Fibroblast of lung (primary cell): Measurements from ENCODE around the gene CSF2. TPM values are rescaled to one million over a fixed set of nuclear protein-coding genes. Genes with fewer than 3 reads are reported as not detected.

Experiments used
- DNase-seq, 2 donors: peaks; one replicate each; pipeline versions ENCODE4 v3.0.0 to v3.0.0-alpha.2; 2010; ENCODE audit warnings: low read depth in 2 of 2
- H2AFZ ChIP-seq: 2 replicates; pipeline ENCODE4 v1.5.1; 2012; ENCODE audit warnings: low read length, control low read depth, inconsistent platforms
- H3K27ac ChIP-seq: 2 replicates; pipeline ENCODE4 v1.5.1; 2011; ENCODE audit warnings: low read length, control low read depth; ENCODE audit not compliant: insufficient read depth
- H3K27me3 ChIP-seq: 2 replicates; pipeline ENCODE4 v1.5.1; 2011; ENCODE audit warnings: mild to moderate bottlenecking, low read length; ENCODE audit not compliant: control insufficient read depth, insufficient read depth
- H3K36me3 ChIP-seq: 2 replicates; pipeline ENCODE4 v1.5.1; 2011; ENCODE audit warnings: low read length; ENCODE audit not compliant: control insufficient read depth, insufficient read depth
- H3K4me1 ChIP-seq: 2 replicates; pipeline ENCODE4 v1.5.1; 2011; ENCODE audit warnings: low read length; ENCODE audit not compliant: control insufficient read depth, insufficient read depth; ENCODE audit errors: extremely low read depth
- H3K4me2 ChIP-seq: 2 replicates; pipeline ENCODE4 v1.5.1; 2011; ENCODE audit warnings: low read length, control low read depth; ENCODE audit not compliant: insufficient read depth; ENCODE audit errors: extremely low read depth
- H3K4me3 ChIP-seq, 4 experiments: fragments of 200-600 bp in 1 of 4; sonication (generic) in 1 of 4; replicated peaks in 1 of 4; 2 replicates each; pipeline ENCODE4 v1.5.1; 2011 to 2016; ENCODE audit warnings: low read length in 4 of 4, low read depth in 3 of 4, mild to moderate bottlenecking in 3 of 4, control low read depth in 2 of 4, inconsistent platforms in 1 of 4, mixed read lengths in 1 of 4; ENCODE audit not compliant: insufficient read depth in 1 of 4; ENCODE audit errors: control extremely low read depth in 1 of 4
- H3K79me2 ChIP-seq: 2 replicates; pipeline ENCODE4 v1.5.1; 2012; ENCODE audit warnings: mild to moderate bottlenecking, low read length, inconsistent platforms; ENCODE audit not compliant: control insufficient read depth, insufficient read depth
- H3K9ac ChIP-seq: 2 replicates; pipeline ENCODE4 v1.5.1; 2011; ENCODE audit warnings: mild to moderate bottlenecking, low read length, control low read depth; ENCODE audit not compliant: insufficient read depth
- H3K9me3 ChIP-seq: 2 replicates; pipeline ENCODE4 v1.5.1; 2012; ENCODE audit warnings: low read depth, low read length; ENCODE audit not compliant: control insufficient read depth, insufficient read depth
- H4K20me1 ChIP-seq: 2 replicates; pipeline ENCODE4 v1.5.1; 2011; ENCODE audit warnings: low read length; ENCODE audit not compliant: control insufficient read depth, insufficient read depth; ENCODE audit errors: extremely low read depth
- CTCF ChIP-seq, 2 donors: IDR thresholded peaks in 1 of 2; conservative IDR thresholded peaks in 1 of 2; 1 replicate in 1 of 2; 2 replicates in 1 of 2; pipeline ENCODE4 v1.5.1; 2011 to 2012; ENCODE audit warnings: low read length in 2 of 2, control low read depth in 1 of 2, inconsistent platforms in 1 of 2, low read depth in 1 of 2, mild to moderate bottlenecking in 1 of 2
- EZH2 ChIP-seq: IDR thresholded peaks from 2 replicates; pipeline ENCODE4 v1.5.1; 2012; ENCODE audit warnings: low read length, control low read depth, mild to moderate bottlenecking; ENCODE audit errors: missing control alignments
- polyA plus RNA-seq, 2 donors: library from polyadenylated mRNA; depleted of rRNA in 1 of 2; stranded (reverse) in 1 of 2; unstranded in 1 of 2; fragments of >200 nt; gene quantifications; 2 replicates each; pipeline ENCODE4 v1.2.1, GENCODE V29; 2011 to 2012; ENCODE audit warnings: missing spikeins in 1 of 2
- total RNA-seq: library from RNA; depleted of rRNA; stranded (reverse); fragments of >200 nt; gene quantifications from 2 replicates; pipeline ENCODE4 v1.2.1, GENCODE V29; 2014

CSF2 gene
- total and polyA plus RNA-seq, 2 donors (not counting 1 experiment from before 2014, with no cell fraction given), result 0.09 to 0.66 TPM

- Histone ChIP-seq H2AFZ (no peak overlapping the region), H4K20me1 (no peaks in the 10 kb centered on the region), H3K4me3 (no peak overlapping the region), H3K9me3 (no peaks in the 10 kb centered on the region), H3K27me3 (peaks cover 5% of the 10 kb centered on the region), H3K4me1 (no peaks in the 10 kb centered on the region), H3K79me2 (no peaks in the 10 kb centered on the region), H3K27ac (no peak overlapping the region), H3K4me2 (no peak overlapping the region), H3K9ac (no peak overlapping the region), H3K36me3 (no peaks in the 10 kb centered on the region)
- no peak for DNase-seq
- TF ChIP-seq EZH2, result no peak
- no peak for TF ChIP-seq CTCF (conservative IDR thresholded peaks at IDR 0.05 in 1 of 2, IDR thresholded peaks at IDR 0.05 in 1 of 2; ENCODE audit: low read depth in 1 of 2, low read length in 2 of 2)
Observed at GRCh38 chr5:132055441-132055807, 18.2 kb upstream of the CSF2 start.

GRCh38 chr5:132055808-132056609, 17.6 kb upstream of the CSF2 start:
- Histone ChIP-seq H3K4me3 (no peak overlapping the region), H3K27ac (no peak overlapping the region), H4K20me1 (no peaks in the 10 kb centered on the region), H3K9me3 (no peaks in the 10 kb centered on the region), H3K4me1 (no peaks in the 10 kb centered on the region), H3K4me2 (no peak overlapping the region), H3K79me2 (no peaks in the 10 kb centered on the region), H2AFZ (no peak overlapping the region), H3K9ac (no peak overlapping the region), H3K27me3 (peaks cover 5% of the 10 kb centered on the region), H3K36me3 (no peaks in the 10 kb centered on the region)
- DNase-seq, result no peak
- TF ChIP-seq EZH2 (no peak), CTCF (conservative IDR thresholded peaks at IDR 0.05 in 1 of 2, IDR thresholded peaks at IDR 0.05 in 1 of 2; ENCODE audit: low read depth in 1 of 2, low read length in 2 of 2) (no peak)

- TF ChIP-seq CTCF (conservative IDR thresholded peaks at IDR 0.05 in 1 of 2, IDR thresholded peaks at IDR 0.05 in 1 of 2; ENCODE audit: low read depth in 1 of 2, low read length in 2 of 2), result no peak
- no peak for TF ChIP-seq EZH2
- H3K4me1 ChIP-seq, result no peaks in the 10 kb centered on the region
- no peaks in the 10 kb centered on the region for H3K36me3 ChIP-seq
- no peak overlapping the region for H3K4me2 ChIP-seq
- no peak for DNase-seq
- no peaks in the 10 kb centered on the region for H3K9me3 ChIP-seq
- no peak overlapping the region for H3K27ac ChIP-seq
- H3K4me3 ChIP-seq, result no peak overlapping the region
- no peaks in the 10 kb centered on the region for H4K20me1 ChIP-seq
- H3K27me3 ChIP-seq, result peaks cover 5% of the 10 kb centered on the region
- H2AFZ ChIP-seq, result no peak overlapping the region
- H3K9ac ChIP-seq, result no peak overlapping the region
- no peaks in the 10 kb centered on the region for H3K79me2 ChIP-seq
Observed at GRCh38 chr5:132056610-132057497, 16.7 kb upstream of the CSF2 start.
